Ascending aorta (tissue), 2 donors: ENCODE measurements around the gene MKX. TPM values are rescaled to one million over a fixed set of nuclear protein-coding genes. Genes with fewer than 3 reads are reported as not detected.
"Not testable (repeated sequence)": the region's sequence is repeated elsewhere in the genome, so short reads cannot be mapped to it uniquely, and the experiment has no call there.

Source experiments
- DNase-seq, 2 donors: peaks; one replicate each; pipeline ENCODE4 v3.0.0-alpha.2; 2019; ENCODE audit warnings: low spot score in 2 of 2
- H3K27ac ChIP-seq, 2 donors: fragments of 200-600 bp; sonication (generic); one replicate each; pipeline ENCODE4 v1.5.1; 2016 to 2017; ENCODE audit warnings: mild to moderate bottlenecking in 1 of 2
- H3K27me3 ChIP-seq: fragments of 200-600 bp; sonication (generic); one replicate; pipeline ENCODE4 v1.5.1; 2017
- H3K36me3 ChIP-seq, 2 donors: fragments of 200-600 bp; sonication (generic); one replicate each; pipeline ENCODE4 v1.5.1; 2016
- H3K4me1 ChIP-seq, 2 donors: fragments of 200-600 bp; sonication (generic); one replicate each; pipeline ENCODE4 v1.5.1; 2016 to 2017; ENCODE audit warnings: mild to moderate bottlenecking in 1 of 2
- H3K4me3 ChIP-seq, 2 donors: fragments of 200-600 bp; sonication (generic); one replicate each; pipeline ENCODE4 v1.5.1; 2016 to 2017; ENCODE audit warnings: mild to moderate bottlenecking in 1 of 2
- H3K9me3 ChIP-seq, 2 donors: fragments of 200-600 bp; sonication (generic); one replicate each; pipeline ENCODE4 v1.5.1; 2016
- CTCF ChIP-seq, 3 experiments: fragments of 200-600 bp in 2 of 3; fragments of 450-650 bp in 1 of 3; sonication (generic) in 2 of 3; IDR thresholded peaks; one replicate each; pipeline ENCODE4 v1.5.1; 2016 to 2019; ENCODE audit warnings: antibody characterized with exemption in 3 of 3, mild to moderate bottlenecking in 1 of 3, moderate library complexity in 1 of 3
- intact Hi-C: fragments of 100-400 bp; cut with DNase I; formaldehyde crosslinking; loops from one replicate; pipeline ENCODE4 v1.15.1; 2023
- total RNA-seq: library from RNA; depleted of rRNA; stranded (reverse); fragments of >200 nt; gene quantifications from one replicate; pipeline ENCODE4 v1.1.0, GENCODE V29; 2016

The MKX gene
- total RNA-seq, 1 donor from 2014 or later, result 15.8 TPM

DNA sequence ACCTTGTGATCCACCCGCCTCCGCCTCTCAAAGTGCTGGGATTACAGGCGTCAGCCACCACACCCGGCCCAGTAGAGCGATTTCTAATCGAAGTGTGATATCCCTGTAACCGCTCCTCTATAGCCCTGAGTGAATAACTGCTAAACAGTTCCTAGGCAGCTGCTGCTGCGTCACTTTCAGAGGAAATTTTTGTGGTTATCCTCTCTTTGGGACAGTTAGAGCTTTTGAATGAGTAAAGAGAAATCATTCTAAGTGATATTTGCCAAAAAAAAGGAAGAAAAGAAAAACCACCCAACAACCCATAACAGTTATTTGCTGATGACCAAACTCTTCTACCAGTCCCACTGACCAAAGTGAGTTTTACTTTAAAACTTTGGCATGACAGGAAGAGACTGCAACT lies 59.9 kb downstream of the MKX start:
- Histone ChIP-seq H3K9me3 (no peaks in the 10 kb centered on the region), H3K4me1 (peaks cover 0 to 10% of the 10 kb centered on the region in 2 donors), H3K27me3 (no peaks in the 10 kb centered on the region), H3K27ac (no peak overlapping the region), H3K36me3 (no peaks in the 10 kb centered on the region), H3K4me3 (no peak overlapping the region)
- intact Hi-C loops, result no loop called here
- DNase-seq, result no peak
- TF ChIP-seq CTCF (IDR thresholded peaks at IDR 0.05), result no peak

- H3K27ac ChIP-seq, result no peak overlapping the region
These were observed 62.4 kb downstream of the MKX start for GRCh38 chr10:27683226-27683625.

DNA sequence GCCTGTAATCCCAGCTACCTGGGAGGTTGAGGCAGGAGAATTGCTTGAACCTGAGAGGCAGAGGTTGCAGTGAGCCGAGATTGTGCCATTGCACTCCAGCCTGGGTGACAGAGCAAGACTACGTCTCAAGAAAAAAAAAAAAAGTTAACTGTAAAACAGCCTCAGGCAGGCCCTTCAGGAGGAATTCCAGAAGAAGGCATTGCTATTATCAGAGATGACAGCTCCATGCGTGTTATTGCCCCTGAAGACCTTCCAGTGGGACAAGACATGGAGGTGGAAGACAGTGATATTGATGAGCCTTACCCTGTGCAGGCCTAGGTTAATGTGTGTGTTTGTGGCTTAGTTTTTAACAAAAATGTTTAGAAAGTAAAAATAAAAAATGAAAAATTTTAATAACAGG lies 63.8 kb downstream of the MKX start:
- H3K4me1 ChIP-seq, H3K27ac ChIP-seq, H3K9me3 ChIP-seq, H3K4me3 ChIP-seq, intact Hi-C loops, H3K27me3 ChIP-seq, H3K36me3 ChIP-seq, DNase-seq: not testable (repeated sequence)

More at GRCh38 chr10:27683226-27683625, 62.4 kb downstream of the MKX start:
- Histone ChIP-seq H3K9me3 (no peaks in the 10 kb centered on the region), H3K4me3 (no peak overlapping the region), H3K36me3 (no peaks in the 10 kb centered on the region), H3K27me3 (no peaks in the 10 kb centered on the region), H3K4me1 (peaks cover 0 to 9% of the 10 kb centered on the region in 2 donors)
- no peak for DNase-seq
- no peak for TF ChIP-seq CTCF (IDR thresholded peaks at IDR 0.05)
- intact Hi-C loops, result no loop called here

- no peaks in the 10 kb centered on the region for H3K27me3 ChIP-seq
- H3K27ac ChIP-seq, result peak overlapping the region; percentile 15 to 49
- no peak overlapping the region for H3K4me3 ChIP-seq
- no peak for TF ChIP-seq CTCF (IDR thresholded peaks at IDR 0.05)
- no peaks in the 10 kb centered on the region for H3K9me3 ChIP-seq
- peaks cover 0 to 3% of the 10 kb centered on the region in 2 donors for H3K4me1 ChIP-seq
- intact Hi-C loops, result no loop called here
- no peaks in the 10 kb centered on the region for H3K36me3 ChIP-seq
- no peak for DNase-seq
These were observed 64.7 kb downstream of the MKX start for GRCh38 chr10:27680691-27681605.

GRCh38 chr10:27680006-27680557 lies 65.5 kb downstream of the MKX start:
- DNase-seq, result no peak
- TF ChIP-seq CTCF (IDR thresholded peaks at IDR 0.05), result no peak
- no peaks in the 10 kb centered on the region for H3K9me3 ChIP-seq
- H3K27ac ChIP-seq, result peak overlapping the region; percentile 49 to 66
- H3K4me1 ChIP-seq, result peaks cover 0 to 3% of the 10 kb centered on the region in 2 donors
- intact Hi-C loops, result no loop called here
- peaks cover 0 to under 1% of the 10 kb centered on the region in 2 donors for H3K36me3 ChIP-seq
- H3K27me3 ChIP-seq, result no peaks in the 10 kb centered on the region
- H3K4me3 ChIP-seq, result peak overlapping the region in 1 of 2 donors; percentile 43

DNA sequence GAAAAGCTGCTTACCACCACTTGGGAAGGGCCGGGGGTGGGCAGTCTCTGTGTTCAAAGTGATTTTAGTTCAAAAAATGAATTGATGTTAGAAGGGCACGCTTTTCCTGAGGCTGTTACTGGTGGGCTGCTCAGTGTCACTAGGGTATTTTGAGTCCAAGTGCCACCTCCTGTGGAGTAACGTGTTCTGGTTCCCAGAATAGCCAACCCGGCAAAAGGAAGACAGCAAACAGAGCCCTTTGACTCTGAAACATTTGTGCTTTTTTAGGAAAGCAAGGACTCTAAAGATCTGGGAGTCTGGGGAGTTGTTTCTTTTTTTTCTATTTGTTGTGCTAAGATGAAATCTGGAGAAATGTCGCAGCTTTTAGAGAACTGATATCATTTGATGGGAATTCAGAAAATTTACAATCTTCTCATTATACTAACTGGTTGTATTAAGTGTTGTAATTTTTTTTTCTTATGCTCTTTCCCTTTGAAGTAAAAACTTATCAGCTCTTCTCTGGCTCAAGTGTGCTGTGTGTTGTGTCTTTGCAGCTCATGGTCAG lies 66.2 kb downstream of the MKX start:
- peak overlapping the region in 1 of 2 donors; percentile 43 for H3K4me3 ChIP-seq
- no peaks in the 10 kb centered on the region for H3K27me3 ChIP-seq
- intact Hi-C loops, result no loop called here
- H3K4me1 ChIP-seq, result peaks cover 0 to 3% of the 10 kb centered on the region in 2 donors
- peak overlapping the region; percentile 49 to 66 for H3K27ac ChIP-seq
- H3K36me3 ChIP-seq, result peaks cover 0 to 6% of the 10 kb centered on the region in 2 donors
- no peak for TF ChIP-seq CTCF (IDR thresholded peaks at IDR 0.05)
- no peaks in the 10 kb centered on the region for H3K9me3 ChIP-seq
- DNase-seq, result no peak
